Neural cell (in vitro differentiated cells): ENCODE data around the gene DGKG. TPM values are rescaled to one million over a fixed set of nuclear protein-coding genes. Genes with fewer than 3 reads are reported as not detected.

ENCODE experiments used
- H2AFZ ChIP-seq: fragments of 200-600, 300-800 bp; sonication (generic), shearing (Covaris generic); 2 replicates; pipeline ENCODE4 v1.6.0; 2014; ENCODE audit warnings: low read depth, mild to moderate bottlenecking, antibody characterized with exemption, low read length, moderate library complexity
- H3F3A ChIP-seq: fragments of 200-600 bp; shearing (Covaris generic); 2 replicates; pipeline ENCODE4 v1.6.1; 2016; ENCODE audit warnings: mild to moderate bottlenecking, moderate library complexity, mixed read lengths, antibody characterized with exemption, low read length; ENCODE audit not compliant: insufficient read depth, poor library complexity, severe bottlenecking
- H3K27ac ChIP-seq: fragments of 200-600, 300-800 bp; sonication (generic), shearing (Covaris generic); 2 replicates; pipeline ENCODE4 v1.5.1; 2014; ENCODE audit warnings: mild to moderate bottlenecking, low read length, moderate library complexity
- H3K27me3 ChIP-seq: fragments of 300-800, 200-600 bp; sonication (generic), shearing (Covaris generic); 2 replicates; pipeline ENCODE4 v1.6.0; 2014; ENCODE audit warnings: mild to moderate bottlenecking, low read depth, low read length, moderate library complexity; ENCODE audit not compliant: insufficient read depth
- H3K36me3 ChIP-seq: fragments of 300-800, 200-600 bp; sonication (generic), shearing (Covaris generic); 2 replicates; pipeline ENCODE4 v1.5.1; 2014; ENCODE audit warnings: mild to moderate bottlenecking, antibody characterized with exemption, low read length, moderate library complexity; ENCODE audit not compliant: insufficient read depth
- H3K4me2 ChIP-seq: fragments of 300-800, 200-600 bp; sonication (generic), shearing (Covaris generic); 2 replicates; pipeline ENCODE4 v1.6.0; 2014; ENCODE audit warnings: mild to moderate bottlenecking, low read length
- H3K4me3 ChIP-seq: fragments of 300-800, 200-600 bp; sonication (generic), shearing (Covaris generic); 2 replicates; pipeline ENCODE4 v1.5.1; 2014; ENCODE audit warnings: mild to moderate bottlenecking, low read length, moderate library complexity
- H3K79me2 ChIP-seq: fragments of 200-600 bp; shearing (Covaris generic); replicated peaks from 2 replicates; pipeline ENCODE4 v1.6.0; 2014; ENCODE audit warnings: mild to moderate bottlenecking, low read length, moderate library complexity; ENCODE audit not compliant: insufficient read depth
- H3K9ac ChIP-seq: fragments of 300-800, 200-600 bp; sonication (generic), shearing (Covaris generic); 2 replicates; pipeline ENCODE4 v1.6.1; 2016; ENCODE audit warnings: mild to moderate bottlenecking, low read length, mixed read lengths
- H3K9me2 ChIP-seq: fragments of 200-600 bp; shearing (Covaris generic); 2 replicates; pipeline ENCODE4 v1.6.1; 2016; ENCODE audit warnings: mild to moderate bottlenecking, low read length, mixed read lengths; ENCODE audit not compliant: insufficient read depth
- H3K9me3 ChIP-seq: fragments of 200-600, 300-800 bp; sonication (generic), shearing (Covaris generic); 2 replicates; pipeline ENCODE4 v1.6.1; 2016; ENCODE audit warnings: mild to moderate bottlenecking, mixed run types, low read length, moderate library complexity, mixed read lengths
- H4K20me1 ChIP-seq: fragments of 200-600 bp; shearing (Covaris generic); 2 replicates; pipeline ENCODE4 v1.6.1; 2016; ENCODE audit warnings: mild to moderate bottlenecking, mixed run types; ENCODE audit not compliant: insufficient read depth
- EP300 ChIP-seq: fragments of 450-650 bp; conservative IDR thresholded peaks from 2 replicates; pipeline ENCODE4 v1.6.1; 2014; ENCODE audit warnings: antibody characterized with exemption, mild to moderate bottlenecking, moderate library complexity; ENCODE audit not compliant: poor library complexity, severe bottlenecking
- EZH2 ChIP-seq: fragments of 200-600, 300-800 bp; shearing (Covaris generic), sonication (generic); IDR thresholded peaks from 2 replicates; pipeline ENCODE4 v1.6.1; 2014; ENCODE audit warnings: antibody characterized with exemption, low read length, borderline replicate concordance, mild to moderate bottlenecking; ENCODE audit not compliant: insufficient read depth, poor library complexity, severe bottlenecking
- MXI1 ChIP-seq: fragments of 450-650 bp; conservative IDR thresholded peaks from 2 replicates; pipeline ENCODE4 v1.6.1; 2014; ENCODE audit warnings: antibody characterized with exemption, mild to moderate bottlenecking; ENCODE audit not compliant: poor library complexity, severe bottlenecking
- POLR2AphosphoS5 ChIP-seq: IDR thresholded peaks from 2 replicates; pipeline ENCODE4 v1.6.1; 2012
- RAD21 ChIP-seq: fragments of 450-650 bp; conservative IDR thresholded peaks from 2 replicates; pipeline ENCODE4 v1.6.1; 2014; ENCODE audit warnings: antibody characterized with exemption, mild to moderate bottlenecking, moderate library complexity
- SMC3 ChIP-seq: fragments of 450-650 bp; conservative IDR thresholded peaks from 2 replicates; pipeline ENCODE4 v1.6.1; 2014; ENCODE audit warnings: antibody characterized with exemption, mild to moderate bottlenecking, moderate library complexity; ENCODE audit not compliant: poor library complexity
- TAF1 ChIP-seq: IDR thresholded peaks from 2 replicates; pipeline ENCODE4 v1.6.1; 2012; ENCODE audit warnings: low read depth
- polyA plus RNA-seq: library from polyadenylated mRNA; depleted of rRNA; stranded (reverse); fragments of >200 nt; gene quantifications from 2 replicates; pipeline ENCODE4 v1.2.3, GENCODE V29; 2014
- TF ChIP-seq, protein P1 (sequence below): fragments of 450-650 bp; IDR thresholded peaks from 2 replicates; pipeline ENCODE4 v1.5.1; 2014; ENCODE audit warnings: antibody characterized with exemption, mild to moderate bottlenecking, moderate library complexity; ENCODE audit not compliant: poor library complexity, severe bottlenecking
- TF ChIP-seq, protein P2 (sequence below): IDR thresholded peaks from 2 replicates; pipeline ENCODE4 v1.6.1; 2012; ENCODE audit warnings: borderline replicate concordance

Gene DGKG
- polyA plus RNA-seq, 1 donor from 2014 or later: not detected

DNA sequence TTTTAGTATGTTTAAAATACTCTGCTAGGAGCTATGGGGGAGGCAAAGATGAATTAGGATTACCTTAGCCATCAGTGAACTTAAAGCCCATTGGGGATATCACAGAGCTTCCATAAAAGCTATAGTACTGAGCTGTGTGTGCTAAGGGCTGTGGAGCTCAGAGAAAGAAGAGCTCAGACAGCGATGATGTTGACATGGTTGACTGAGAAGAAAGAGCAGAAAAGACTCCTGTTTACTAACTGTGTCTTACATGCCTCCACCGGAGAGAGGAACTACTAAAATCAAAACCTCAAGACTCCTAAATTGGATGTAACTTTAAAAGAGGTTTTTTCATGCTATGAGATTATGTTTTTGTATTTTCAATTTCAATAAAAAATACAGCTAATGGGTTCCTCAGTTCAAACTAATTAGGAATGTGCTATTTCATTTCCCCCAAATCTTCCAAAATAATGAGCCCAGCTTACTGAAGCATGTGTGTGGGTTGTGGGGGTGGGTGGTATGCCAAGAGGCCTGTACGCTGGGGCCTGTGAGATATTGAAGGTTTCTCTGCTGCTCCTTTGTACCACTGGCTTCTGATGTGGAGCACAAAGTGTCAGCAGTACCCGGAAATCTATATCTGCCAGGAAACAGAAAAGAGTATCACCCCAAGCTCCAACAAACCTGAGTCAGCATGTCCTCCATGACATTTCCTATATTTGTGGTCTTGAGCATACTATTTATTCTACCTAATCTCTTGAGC lies 22.7 kb downstream of the DGKG start:
- Histone ChIP-seq H2AFZ (no peak overlapping the region), H3K36me3 (no peaks in the 10 kb centered on the region), H4K20me1 (no peaks in the 10 kb centered on the region), H3K4me3 (no peak overlapping the region), H3K79me2 (no peaks in the 10 kb centered on the region), H3K27me3 (no peaks in the 10 kb centered on the region), H3K9me3 (no peaks in the 10 kb centered on the region), H3K9me2 (no peaks in the 10 kb centered on the region), H3K27ac (no peak overlapping the region), H3K9ac (no peak overlapping the region), H3F3A (no peaks in the 10 kb centered on the region), H3K4me2 (no peak overlapping the region)
- TF ChIP-seq TAF1 (no peak), RAD21 (no peak), MXI1 (no peak), POLR2AphosphoS5 (no peak), SMC3 (no peak), EZH2 (no peak), EP300 (no peak)
- TF ChIP-seq, protein P1, sequence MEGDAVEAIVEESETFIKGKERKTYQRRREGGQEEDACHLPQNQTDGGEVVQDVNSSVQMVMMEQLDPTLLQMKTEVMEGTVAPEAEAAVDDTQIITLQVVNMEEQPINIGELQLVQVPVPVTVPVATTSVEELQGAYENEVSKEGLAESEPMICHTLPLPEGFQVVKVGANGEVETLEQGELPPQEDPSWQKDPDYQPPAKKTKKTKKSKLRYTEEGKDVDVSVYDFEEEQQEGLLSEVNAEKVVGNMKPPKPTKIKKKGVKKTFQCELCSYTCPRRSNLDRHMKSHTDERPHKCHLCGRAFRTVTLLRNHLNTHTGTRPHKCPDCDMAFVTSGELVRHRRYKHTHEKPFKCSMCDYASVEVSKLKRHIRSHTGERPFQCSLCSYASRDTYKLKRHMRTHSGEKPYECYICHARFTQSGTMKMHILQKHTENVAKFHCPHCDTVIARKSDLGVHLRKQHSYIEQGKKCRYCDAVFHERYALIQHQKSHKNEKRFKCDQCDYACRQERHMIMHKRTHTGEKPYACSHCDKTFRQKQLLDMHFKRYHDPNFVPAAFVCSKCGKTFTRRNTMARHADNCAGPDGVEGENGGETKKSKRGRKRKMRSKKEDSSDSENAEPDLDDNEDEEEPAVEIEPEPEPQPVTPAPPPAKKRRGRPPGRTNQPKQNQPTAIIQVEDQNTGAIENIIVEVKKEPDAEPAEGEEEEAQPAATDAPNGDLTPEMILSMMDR: no peak
- TF ChIP-seq, protein P2, sequence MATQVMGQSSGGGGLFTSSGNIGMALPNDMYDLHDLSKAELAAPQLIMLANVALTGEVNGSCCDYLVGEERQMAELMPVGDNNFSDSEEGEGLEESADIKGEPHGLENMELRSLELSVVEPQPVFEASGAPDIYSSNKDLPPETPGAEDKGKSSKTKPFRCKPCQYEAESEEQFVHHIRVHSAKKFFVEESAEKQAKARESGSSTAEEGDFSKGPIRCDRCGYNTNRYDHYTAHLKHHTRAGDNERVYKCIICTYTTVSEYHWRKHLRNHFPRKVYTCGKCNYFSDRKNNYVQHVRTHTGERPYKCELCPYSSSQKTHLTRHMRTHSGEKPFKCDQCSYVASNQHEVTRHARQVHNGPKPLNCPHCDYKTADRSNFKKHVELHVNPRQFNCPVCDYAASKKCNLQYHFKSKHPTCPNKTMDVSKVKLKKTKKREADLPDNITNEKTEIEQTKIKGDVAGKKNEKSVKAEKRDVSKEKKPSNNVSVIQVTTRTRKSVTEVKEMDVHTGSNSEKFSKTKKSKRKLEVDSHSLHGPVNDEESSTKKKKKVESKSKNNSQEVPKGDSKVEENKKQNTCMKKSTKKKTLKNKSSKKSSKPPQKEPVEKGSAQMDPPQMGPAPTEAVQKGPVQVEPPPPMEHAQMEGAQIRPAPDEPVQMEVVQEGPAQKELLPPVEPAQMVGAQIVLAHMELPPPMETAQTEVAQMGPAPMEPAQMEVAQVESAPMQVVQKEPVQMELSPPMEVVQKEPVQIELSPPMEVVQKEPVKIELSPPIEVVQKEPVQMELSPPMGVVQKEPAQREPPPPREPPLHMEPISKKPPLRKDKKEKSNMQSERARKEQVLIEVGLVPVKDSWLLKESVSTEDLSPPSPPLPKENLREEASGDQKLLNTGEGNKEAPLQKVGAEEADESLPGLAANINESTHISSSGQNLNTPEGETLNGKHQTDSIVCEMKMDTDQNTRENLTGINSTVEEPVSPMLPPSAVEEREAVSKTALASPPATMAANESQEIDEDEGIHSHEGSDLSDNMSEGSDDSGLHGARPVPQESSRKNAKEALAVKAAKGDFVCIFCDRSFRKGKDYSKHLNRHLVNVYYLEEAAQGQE: no peak

DNA sequence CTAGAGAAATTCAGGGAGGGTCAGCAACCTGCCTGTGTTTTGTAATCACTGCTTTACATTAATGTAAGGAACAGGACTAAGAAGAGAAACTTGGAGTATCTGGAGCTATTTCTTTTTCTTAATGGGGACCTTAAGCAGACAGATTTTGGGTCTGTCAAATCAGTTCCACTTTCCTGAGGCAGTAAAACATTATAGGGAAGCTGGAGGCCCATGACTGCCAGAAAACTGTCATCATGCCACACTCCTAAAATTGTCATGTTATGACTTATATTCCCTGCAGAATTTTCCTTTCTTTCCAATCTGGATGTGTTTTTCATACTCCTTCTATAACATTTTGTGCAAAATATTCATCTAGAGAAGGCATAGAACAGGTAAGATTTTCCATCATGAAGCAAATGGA lies 28.8 kb downstream of the DGKG start:
- Histone ChIP-seq H4K20me1 (no peaks in the 10 kb centered on the region), H3K36me3 (no peaks in the 10 kb centered on the region), H3K27me3 (no peaks in the 10 kb centered on the region), H3K9ac (no peak overlapping the region), H3K4me2 (no peak overlapping the region), H2AFZ (no peak overlapping the region), H3F3A (no peaks in the 10 kb centered on the region), H3K4me3 (no peak overlapping the region), H3K9me3 (no peaks in the 10 kb centered on the region), H3K27ac (no peak overlapping the region), H3K79me2 (no peaks in the 10 kb centered on the region), H3K9me2 (no peaks in the 10 kb centered on the region)
- TF ChIP-seq RAD21 (no peak), EP300 (no peak), EZH2 (no peak), POLR2AphosphoS5 (no peak), SMC3 (no peak), MXI1 (no peak), TAF1 (no peak)
- TF ChIP-seq, protein P1: no peak
- TF ChIP-seq, protein P2: no peak
